HEK293 (cell line): ENCODE data around the gene UBE2D1.

Source experiments
- CTCF ChIA-PET: fragments of 350-600 bp; formaldehyde crosslinking; extraction: SDS; loops from one replicate; lab custom pipeline; 2021; ENCODE audit warnings: antibody characterized with exemption; lab: Yijun Ruan, JAX
- POLR2A ChIA-PET: fragments of 300-600 bp; formaldehyde crosslinking; extraction: SDS; loops from one replicate; lab custom pipeline; 2020; ENCODE audit warnings: antibody characterized with exemption, inconsistent platforms; lab: Yijun Ruan, JAX
- H3K27ac ChIP-seq: fragments of 200-500 bp; sonication (Bioruptor generic); 2 replicates; pipeline ENCODE4 v1.5.1; 2014; ENCODE audit warnings: low read depth, low read length, control low read depth, inconsistent platforms; ENCODE audit errors: extremely low read depth
- H3K36me3 ChIP-seq, 2 experiments: fragments of 200-500 bp in 1 of 2; sonication (Bioruptor generic) in 1 of 2; 1 replicate in 1 of 2; 2 replicates in 1 of 2; pipeline ENCODE4 v1.5.1; 2014 to 2017; ENCODE audit warnings: inconsistent platforms in 2 of 2, low read length in 2 of 2; ENCODE audit not compliant: control insufficient read depth in 2 of 2, insufficient read depth in 1 of 2
- H3K4me1 ChIP-seq: fragments of 200-500 bp; sonication (Bioruptor generic); 2 replicates; pipeline ENCODE4 v1.5.1; 2014; ENCODE audit warnings: mild to moderate bottlenecking, low read length, inconsistent platforms; ENCODE audit not compliant: control insufficient read depth, insufficient read depth
- H3K4me3 ChIP-seq: 2 replicates; pipeline ENCODE4 v1.5.1; 2011; ENCODE audit warnings: low read depth, mild to moderate bottlenecking, control low read depth, low read length, moderate library complexity
- H3K9me3 ChIP-seq: fragments of 200-500 bp; sonication (Bioruptor generic); 2 replicates; pipeline ENCODE4 v1.5.1; 2014; ENCODE audit warnings: low read depth, low read length, inconsistent platforms; ENCODE audit not compliant: control insufficient read depth, insufficient read depth
- EGR2 ChIP-seq: fragments of 450-650 bp; formaldehyde crosslinking; IDR thresholded peaks from 2 replicates; pipeline ENCODE4 v1.5.1; 2016; ENCODE audit warnings: low read depth, missing biosample characterization, missing genetic modification characterization
- FEZF1 ChIP-seq: fragments of 450-650 bp; formaldehyde crosslinking; IDR thresholded peaks from 2 replicates; pipeline ENCODE4 v1.5.1; 2016; ENCODE audit warnings: missing biosample characterization, missing genetic modification characterization
- INSM2 ChIP-seq: fragments of 450-650 bp; formaldehyde crosslinking; IDR thresholded peaks from 2 replicates; pipeline ENCODE4 v1.5.1; 2016; ENCODE audit warnings: missing biosample characterization, missing genetic modification characterization
- KLF1 ChIP-seq: fragments of 450-650 bp; formaldehyde crosslinking; IDR thresholded peaks from 2 replicates; pipeline ENCODE4 v1.5.1; 2016; ENCODE audit warnings: missing biosample characterization, missing genetic modification characterization
- KLF7 ChIP-seq: fragments of 450-650 bp; formaldehyde crosslinking; IDR thresholded peaks from 2 replicates; pipeline ENCODE4 v1.5.1; 2016; ENCODE audit warnings: missing biosample characterization, missing genetic modification characterization, borderline replicate concordance
- MYNN ChIP-seq: fragments of 450-650 bp; formaldehyde crosslinking; IDR thresholded peaks from 2 replicates; pipeline ENCODE4 v1.5.1; 2016; ENCODE audit warnings: missing biosample characterization, missing genetic modification characterization, borderline replicate concordance
- PRDM1 ChIP-seq: fragments of 450-650 bp; formaldehyde crosslinking; IDR thresholded peaks from 2 replicates; pipeline ENCODE4; 2016; ENCODE audit warnings: missing biosample characterization, missing genetic modification characterization
- PRDM6 ChIP-seq: fragments of 450-650 bp; formaldehyde crosslinking; IDR thresholded peaks from 2 replicates; pipeline ENCODE4 v1.5.1; 2017; ENCODE audit warnings: missing biosample characterization, missing genetic modification characterization
- TRIM28 ChIP-seq: IDR thresholded peaks from 2 replicates; pipeline ENCODE4 v1.6.1; 2011; ENCODE audit warnings: low read length, control low read depth, borderline replicate concordance
- YY2 ChIP-seq: fragments of 450-650 bp; formaldehyde crosslinking; IDR thresholded peaks from 2 replicates; pipeline ENCODE4 v1.5.1; 2016; ENCODE audit warnings: missing biosample characterization, missing genetic modification characterization
- ZBTB17 ChIP-seq: fragments of 450-650 bp; formaldehyde crosslinking; IDR thresholded peaks from 2 replicates; pipeline ENCODE4 v1.5.1; 2016; ENCODE audit warnings: missing biosample characterization, missing genetic modification characterization
- ZBTB20 ChIP-seq: fragments of 450-650 bp; formaldehyde crosslinking; IDR thresholded peaks from 2 replicates; pipeline ENCODE4 v1.5.1; 2016; ENCODE audit warnings: missing biosample characterization, missing genetic modification characterization
- ZFHX2 ChIP-seq: fragments of 450-650 bp; formaldehyde crosslinking; conservative IDR thresholded peaks from 2 replicates; pipeline ENCODE4 v1.5.1; 2016; ENCODE audit warnings: missing biosample characterization, missing genetic modification characterization
- ZFP37 ChIP-seq: fragments of 450-650 bp; formaldehyde crosslinking; IDR thresholded peaks from 2 replicates; pipeline ENCODE4 v1.5.1; 2016; ENCODE audit warnings: missing biosample characterization, missing genetic modification characterization
- ZNF184 ChIP-seq: fragments of 450-650 bp; IDR thresholded peaks from 2 replicates; pipeline ENCODE4 v1.5.1; 2018; ENCODE audit warnings: missing biosample characterization, mild to moderate bottlenecking, missing genetic modification characterization
- ZNF37A ChIP-seq: fragments of 450-650 bp; IDR thresholded peaks from 2 replicates; pipeline ENCODE4 v1.5.1; 2018; ENCODE audit warnings: missing biosample characterization, missing genetic modification characterization
- ZNF394 ChIP-seq: fragments of 450-650 bp; formaldehyde crosslinking; IDR thresholded peaks from 2 replicates; pipeline ENCODE4 v1.5.1; 2016; ENCODE audit warnings: missing biosample characterization, missing genetic modification characterization, mild to moderate bottlenecking, moderate library complexity, borderline replicate concordance
- ZNF426 ChIP-seq: fragments of 450-650 bp; formaldehyde crosslinking; IDR thresholded peaks from 2 replicates; pipeline ENCODE4 v1.5.1; 2017; ENCODE audit warnings: missing biosample characterization, missing genetic modification characterization, mild to moderate bottlenecking, inconsistent platforms, moderate library complexity
- ZNF433 ChIP-seq: fragments of 450-650 bp; formaldehyde crosslinking; IDR thresholded peaks from 2 replicates; pipeline ENCODE4 v1.5.1; 2016; ENCODE audit warnings: missing biosample characterization, missing genetic modification characterization, low read depth
- ZNF529 ChIP-seq: fragments of 450-650 bp; formaldehyde crosslinking; IDR thresholded peaks from 2 replicates; pipeline ENCODE4 v1.5.1; 2017; ENCODE audit warnings: missing genetic modification characterization, missing biosample characterization; ENCODE audit not compliant: insufficient replicate concordance
- ZNF548 ChIP-seq: fragments of 450-650 bp; formaldehyde crosslinking; IDR thresholded peaks from 2 replicates; pipeline ENCODE4 v1.5.1; 2016; ENCODE audit warnings: missing biosample characterization, missing genetic modification characterization
- ZNF621 ChIP-seq: fragments of 450-650 bp; formaldehyde crosslinking; IDR thresholded peaks from 2 replicates; pipeline ENCODE4 v1.5.1; 2017; ENCODE audit warnings: missing biosample characterization, missing genetic modification characterization
- ZNF629 ChIP-seq: fragments of 450-650 bp; formaldehyde crosslinking; IDR thresholded peaks from 2 replicates; pipeline ENCODE4 v1.5.1; 2017; ENCODE audit warnings: missing biosample characterization, missing genetic modification characterization
- ZNF654 ChIP-seq: fragments of 450-650 bp; formaldehyde crosslinking; IDR thresholded peaks from 2 replicates; pipeline ENCODE4 v1.5.1; 2016; ENCODE audit warnings: low read depth, missing biosample characterization, missing genetic modification characterization
- ZNF664 ChIP-seq: fragments of 450-650 bp; formaldehyde crosslinking; IDR thresholded peaks from 2 replicates; pipeline ENCODE4 v1.5.1; 2016; ENCODE audit warnings: missing biosample characterization, missing genetic modification characterization
- ZNF707 ChIP-seq: fragments of 450-650 bp; formaldehyde crosslinking; IDR thresholded peaks from 2 replicates; pipeline ENCODE4 v1.5.1; 2016; ENCODE audit warnings: missing biosample characterization, missing genetic modification characterization
- ZNF785 ChIP-seq: fragments of 450-650 bp; formaldehyde crosslinking; IDR thresholded peaks from 2 replicates; pipeline ENCODE4 v1.5.1; 2016; ENCODE audit warnings: missing biosample characterization, missing genetic modification characterization
- ZNF843 ChIP-seq: fragments of 450-650 bp; formaldehyde crosslinking; IDR thresholded peaks from 2 replicates; pipeline ENCODE4 v1.5.1; 2016; ENCODE audit warnings: missing biosample characterization, missing genetic modification characterization

UBE2D1 gene

DNA sequence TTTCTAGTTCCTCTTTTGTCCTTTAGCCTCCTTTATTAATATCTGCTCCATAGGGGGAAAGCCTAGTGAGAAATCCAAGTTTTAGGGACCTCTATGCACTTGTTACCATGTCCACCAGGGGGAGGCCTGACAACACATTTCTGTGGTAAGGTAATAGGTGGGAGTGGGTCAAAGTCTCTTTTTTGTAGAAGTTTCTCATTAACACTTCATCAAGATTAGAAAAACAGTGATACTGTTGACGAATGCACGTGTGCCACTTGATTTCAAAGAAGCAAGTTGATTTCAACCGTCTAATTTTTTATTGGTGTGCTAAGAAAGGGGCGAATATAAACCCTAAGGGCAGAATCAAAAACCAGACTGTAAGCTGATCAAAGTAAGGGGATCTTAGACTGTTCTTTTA is 35.2 kb upstream of the UBE2D1 start:
- Histone ChIP-seq H3K9me3 (no peaks in the 10 kb centered on the region), H3K4me3 (no peak overlapping the region), H3K27ac (no peak overlapping the region), H3K36me3 (no peaks in the 10 kb centered on the region), H3K4me1 (peaks cover 9% of the 10 kb centered on the region; the same call in 1 of the 2 replicates)
- CTCF ChIA-PET, result interaction anchor here (0.5 to 4.4 kb wide), 43 partner anchors 8 to 1529 kb away, joined by 3 to 34 read pairs (median 5); partner anchors contain the start of genes TFAM and UBE2D1
- TF ChIP-seq INSM2 (tag by site-specific recombination) (no peak), ZNF654 (peak; percentile 73), PRDM6 (peak; percentile 61), ZFHX2 (tag by site-specific recombination) (no peak), FEZF1 (tag by site-specific recombination) (peak; percentile 51; the same call in 1 of the 2 replicates)
- POLR2A ChIA-PET, result no interaction called here

DNA sequence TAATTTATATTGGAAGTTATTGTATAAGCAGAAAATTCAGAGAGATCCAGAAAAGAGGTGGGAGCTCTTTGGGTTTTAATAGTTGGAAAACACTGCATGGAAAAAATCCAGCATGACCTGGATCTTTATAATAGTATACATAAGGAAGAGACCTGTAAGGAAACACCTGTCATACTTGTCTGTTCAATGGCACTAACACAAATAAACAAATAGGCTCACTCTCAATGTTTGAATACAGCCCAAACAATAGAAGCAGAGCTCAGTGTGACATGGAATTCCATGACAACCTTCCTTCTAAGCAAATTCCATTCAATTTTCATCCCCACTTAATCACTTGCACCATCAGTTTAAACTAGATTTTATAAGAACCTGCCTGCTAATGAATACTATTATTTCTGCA is 34.1 kb upstream of the UBE2D1 start:
- Histone ChIP-seq H3K9me3 (no peaks in the 10 kb centered on the region), H3K4me3 (no peak overlapping the region), H3K4me1 (peaks cover 9% of the 10 kb centered on the region; the same call in 1 of the 2 replicates)
- POLR2A ChIA-PET, result interaction anchor here (0.9 kb wide), 1 partner anchor 35 kb away, joined by 3 read pairs; no protein-coding TSS in a partner anchor
- TF ChIP-seq ZNF785 (tag by site-specific recombination) (no peak), TRIM28 (no peak), YY2 (tag by site-specific recombination) (no peak), ZBTB20 (tag by site-specific recombination) (no peak), ZNF654 (no peak), ZNF433 (tag by site-specific recombination) (no peak), ZNF426 (tag by site-specific recombination) (no peak), ZNF548 (no peak), ZNF629 (tag by site-specific recombination) (no peak), KLF1 (no peak), ZNF37A (tag by site-specific recombination) (no peak), ZNF843 (tag by site-specific recombination) (no peak), EGR2 (tag by site-specific recombination) (no peak), ZFP37 (tag by site-specific recombination) (no peak)
- TF ChIP-seq, all 188 proteins: peak for 0
- H3K27ac ChIP-seq, result no peak overlapping the region
- CTCF ChIA-PET, result interaction anchor here (1.0 to 4.4 kb wide), 17 partner anchors 10 to 1078 kb away, joined by 3 to 34 read pairs (median 7); no protein-coding TSS in a partner anchor
- no peaks in the 10 kb centered on the region for H3K36me3 ChIP-seq

GRCh38 chr10:58302254-58302653 is 32.6 kb upstream of the UBE2D1 start:
- no peak overlapping the region for H3K27ac ChIP-seq
- POLR2A ChIA-PET, result no interaction called here
- peaks cover 9% of the 10 kb centered on the region; the same call in 1 of the 2 replicates for H3K4me1 ChIP-seq
- no peaks in the 10 kb centered on the region for H3K9me3 ChIP-seq
- no peak overlapping the region for H3K4me3 ChIP-seq
- CTCF ChIA-PET, result interaction anchor here (0.5 to 4.4 kb wide), 10 partner anchors 7 to 229 kb away, joined by 3 to 34 read pairs (median 4); partner anchors contain the start of gene TFAM
- no peaks in the 10 kb centered on the region for H3K36me3 ChIP-seq
- no peak for TF ChIP-seq ZBTB20 (tag by site-specific recombination)
- TF ChIP-seq KLF7, result no peak
- TF ChIP-seq ZNF394, result no peak
- TF ChIP-seq ZNF707 (tag by site-specific recombination), result no peak
- TF ChIP-seq PRDM1 (tag by site-specific recombination), result no peak
- TF ChIP-seq ZNF664 (tag by site-specific recombination), result no peak
- no peak for TF ChIP-seq ZNF621
- TF ChIP-seq ZNF529 (tag by site-specific recombination), result no peak
- TF ChIP-seq ZBTB17, result no peak
- TF ChIP-seq MYNN (tag by site-specific recombination), result no peak
- TF ChIP-seq ZNF184 (tag by site-specific recombination), result no peak
